LNCAP (cell line): Measurements from ENCODE around the gene NDUFAF7.

Source experiments
- TF ChIP-seq, protein P1 (sequence below): fragments of 450-650 bp; IDR thresholded peaks from 2 replicates; pipeline ENCODE4 v1.5.1; 2017; ENCODE audit warnings: mild to moderate bottlenecking

NDUFAF7 gene

GRCh38 chr2:37281916-37282315, 50.5 kb downstream of the NDUFAF7 start:
- TF ChIP-seq, protein P1, sequence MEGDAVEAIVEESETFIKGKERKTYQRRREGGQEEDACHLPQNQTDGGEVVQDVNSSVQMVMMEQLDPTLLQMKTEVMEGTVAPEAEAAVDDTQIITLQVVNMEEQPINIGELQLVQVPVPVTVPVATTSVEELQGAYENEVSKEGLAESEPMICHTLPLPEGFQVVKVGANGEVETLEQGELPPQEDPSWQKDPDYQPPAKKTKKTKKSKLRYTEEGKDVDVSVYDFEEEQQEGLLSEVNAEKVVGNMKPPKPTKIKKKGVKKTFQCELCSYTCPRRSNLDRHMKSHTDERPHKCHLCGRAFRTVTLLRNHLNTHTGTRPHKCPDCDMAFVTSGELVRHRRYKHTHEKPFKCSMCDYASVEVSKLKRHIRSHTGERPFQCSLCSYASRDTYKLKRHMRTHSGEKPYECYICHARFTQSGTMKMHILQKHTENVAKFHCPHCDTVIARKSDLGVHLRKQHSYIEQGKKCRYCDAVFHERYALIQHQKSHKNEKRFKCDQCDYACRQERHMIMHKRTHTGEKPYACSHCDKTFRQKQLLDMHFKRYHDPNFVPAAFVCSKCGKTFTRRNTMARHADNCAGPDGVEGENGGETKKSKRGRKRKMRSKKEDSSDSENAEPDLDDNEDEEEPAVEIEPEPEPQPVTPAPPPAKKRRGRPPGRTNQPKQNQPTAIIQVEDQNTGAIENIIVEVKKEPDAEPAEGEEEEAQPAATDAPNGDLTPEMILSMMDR: no peak

- TF ChIP-seq, protein P1: no peak
Observed at GRCh38 chr2:37282746-37283145, 51.3 kb downstream of the NDUFAF7 start.

GRCh38 chr2:37283207-37283606, 51.7 kb downstream of the NDUFAF7 start:
- TF ChIP-seq, protein P1: no peak

DNA sequence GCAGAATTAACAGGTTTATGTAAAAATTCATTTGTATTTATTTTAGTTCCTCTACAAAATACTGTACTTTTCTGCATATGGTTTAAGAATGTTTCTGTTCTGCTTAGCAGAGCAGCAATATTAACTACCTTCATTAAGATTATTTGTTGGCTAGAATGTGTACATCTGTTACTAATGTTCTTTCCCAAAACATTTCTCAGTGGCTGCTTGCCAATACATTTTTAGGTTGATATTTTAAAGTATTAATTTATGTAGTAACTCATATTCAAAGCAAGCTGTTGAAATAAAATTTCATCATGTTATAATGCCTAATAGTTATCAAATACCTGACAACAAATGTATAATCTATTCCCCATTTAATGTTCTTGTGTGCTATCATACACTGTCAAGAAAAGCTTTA, 52.9 kb downstream of the NDUFAF7 start:
- TF ChIP-seq, protein P1: no peak

- TF ChIP-seq, protein P1: no peak
Observed at GRCh38 chr2:37287966-37288365, 56.5 kb downstream of the NDUFAF7 start.

- TF ChIP-seq, protein P1: no peak
Observed at GRCh38 chr2:37291680-37292079, 60.2 kb downstream of the NDUFAF7 start.

DNA sequence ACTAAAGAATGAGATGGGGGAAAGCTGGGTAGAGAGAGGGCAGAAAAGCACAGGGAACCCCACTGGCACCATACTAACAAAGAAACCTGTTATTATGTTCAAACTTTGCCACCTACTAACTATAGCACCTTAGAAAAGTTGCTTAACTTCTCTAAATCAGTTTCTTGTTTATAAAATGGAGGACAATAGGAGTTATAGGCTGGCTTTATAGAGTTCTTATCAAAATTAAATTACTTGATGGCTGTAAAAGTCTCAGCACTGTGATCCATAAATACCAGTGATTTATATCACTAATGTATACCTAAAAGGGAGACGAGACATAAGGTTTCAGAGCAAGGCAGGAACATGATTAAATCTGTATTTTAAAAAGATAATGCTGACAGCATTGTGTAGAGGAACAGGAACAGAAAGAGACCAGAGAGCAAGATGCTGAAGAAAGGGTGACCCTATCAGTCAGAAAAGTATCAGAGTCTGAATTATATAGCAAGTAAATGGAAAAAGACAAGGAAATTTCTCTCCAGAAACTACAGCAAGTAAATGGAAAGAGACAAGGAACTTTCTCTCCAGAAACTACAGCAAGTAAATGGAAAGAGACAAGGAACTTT, 64.1 kb downstream of the NDUFAF7 start:
- TF ChIP-seq, protein P1: no peak

GRCh38 chr2:37297632-37298031, 66.2 kb downstream of the NDUFAF7 start:
- TF ChIP-seq, protein P1: no peak
